IMR-90 (cell line): ENCODE results near the gene MTNR1B. TPM values are rescaled to one million over a fixed set of nuclear protein-coding genes. Genes with fewer than 3 reads are reported as not detected.

Source experiments
- ATAC-seq: fragments of 200-7000 bp; cut with Tn5 transposase; 2 replicates; pipeline ENCODE4 v1.9.1; 2020; ENCODE audit warnings: low read depth, mild to moderate bottlenecking, moderate library complexity
- BruUV-seq: library from RNA; stranded (reverse); fragments of 400-500 nt; replicated peaks from 2 replicates; lab custom pipeline; 2021; lab: Mats Ljungman, UMichigan
- CTCF ChIA-PET: fragments of 300-600 bp; formaldehyde crosslinking; extraction: SDS; loops from one replicate; lab custom pipeline; 2021; ENCODE audit warnings: antibody characterized with exemption; lab: Yijun Ruan, JAX
- POLR2A ChIA-PET: fragments of 300-600 bp; sonication (Branson Sonifier 250); formaldehyde crosslinking; loops from one replicate; lab custom pipeline; 2022; ENCODE audit warnings: antibody characterized with exemption; ENCODE audit not compliant: unreplicated experiment; lab: Charles Lee
- DNase-seq: peaks from one replicate; pipeline ENCODE4 v3.0.0; 2013
- H2AFZ ChIP-seq: replicated peaks from 2 replicates; pipeline ENCODE3; 2013; ENCODE audit warnings: low read length, mild to moderate bottlenecking; ENCODE audit not compliant: poor library complexity
- H2AK5ac ChIP-seq: 2 replicates; pipeline ENCODE4 v1.6.1; 2013; ENCODE audit warnings: low read depth, low read length, inconsistent platforms
- H2AK9ac ChIP-seq: replicated peaks from 2 replicates; pipeline ENCODE3; 2013; ENCODE audit warnings: mild to moderate bottlenecking, low read depth, low read length, moderate library complexity; ENCODE audit not compliant: poor library complexity
- H2BK120ac ChIP-seq: 2 replicates; pipeline ENCODE4 v1.6.1; 2013; ENCODE audit warnings: low read depth, low read length, inconsistent platforms
- H2BK15ac ChIP-seq: 3 replicates; pipeline ENCODE4 v1.6.1; 2013; ENCODE audit warnings: low read depth, low read length, inconsistent platforms
- H2BK20ac ChIP-seq: 2 replicates; pipeline ENCODE4 v1.6.1; 2013; ENCODE audit warnings: low read depth, mild to moderate bottlenecking, inconsistent platforms, low read length, moderate library complexity
- H2BK5ac ChIP-seq: 2 replicates; pipeline ENCODE4 v1.6.1; 2013; ENCODE audit warnings: mild to moderate bottlenecking, low read depth, low read length, inconsistent platforms; ENCODE audit not compliant: poor library complexity, severe bottlenecking
- H3K14ac ChIP-seq: replicated peaks from 2 replicates; pipeline ENCODE4 v1.6.1; 2013; ENCODE audit warnings: low read depth, low read length, inconsistent platforms
- H3K18ac ChIP-seq: 2 replicates; pipeline ENCODE4 v1.6.1; 2013; ENCODE audit warnings: low read depth, low read length, control low read depth
- H3K23ac ChIP-seq: 2 replicates; pipeline ENCODE4 v1.6.1; 2013; ENCODE audit warnings: low read depth, low read length, inconsistent platforms
- H3K27ac ChIP-seq: 2 replicates; pipeline ENCODE4 v1.5.1; 2013; ENCODE audit warnings: mild to moderate bottlenecking, control low read depth, low read length; ENCODE audit not compliant: insufficient read depth
- H3K27me3 ChIP-seq: 2 replicates; pipeline ENCODE4 v1.6.1; 2013; ENCODE audit warnings: low read length; ENCODE audit not compliant: control insufficient read depth, insufficient read depth
- H3K36me3 ChIP-seq: 2 replicates; pipeline ENCODE4 v1.6.1; 2013; ENCODE audit warnings: low read length, mixed read lengths; ENCODE audit not compliant: control insufficient read depth, insufficient read depth
- H3K4ac ChIP-seq: 2 replicates; pipeline ENCODE4 v1.6.1; 2013; ENCODE audit warnings: low read depth, low read length, inconsistent platforms
- H3K4me1 ChIP-seq: 2 replicates; pipeline ENCODE4 v1.6.1; 2013; ENCODE audit warnings: low read length, mixed read lengths; ENCODE audit not compliant: control insufficient read depth, insufficient read depth
- H3K4me2 ChIP-seq: 2 replicates; pipeline ENCODE4 v1.6.1; 2013; ENCODE audit warnings: low read depth, mild to moderate bottlenecking, control low read depth, low read length, moderate library complexity
- H3K4me3 ChIP-seq: 2 replicates; pipeline ENCODE4 v1.5.1; 2013; ENCODE audit warnings: low read depth, mild to moderate bottlenecking, control low read depth, low read length, moderate library complexity; ENCODE audit not compliant: insufficient read depth
- H3K56ac ChIP-seq: 2 replicates; pipeline ENCODE4 v1.6.1; 2013; ENCODE audit warnings: low read length, inconsistent platforms; ENCODE audit not compliant: insufficient read depth; ENCODE audit errors: extremely low read depth
- H3K79me1 ChIP-seq, 2 experiments: 2 replicates each; pipeline ENCODE4 v1.6.1; 2013; ENCODE audit warnings: low read length in 2 of 2, inconsistent platforms in 1 of 2, low read depth in 1 of 2
- H3K9ac ChIP-seq: 2 replicates; pipeline ENCODE4 v1.6.1; 2013; ENCODE audit warnings: low read depth, low read length, control low read depth
- H3K9me1 ChIP-seq: 2 replicates; pipeline ENCODE4 v1.6.1; 2013; ENCODE audit warnings: low read length, inconsistent platforms; ENCODE audit not compliant: insufficient read depth
- H3K9me3 ChIP-seq: 2 replicates; pipeline ENCODE4 v1.6.1; 2013; ENCODE audit warnings: low read length; ENCODE audit not compliant: control insufficient read depth, insufficient read depth
- H4K20me1 ChIP-seq: 2 replicates; pipeline ENCODE4 v1.6.1; 2013; ENCODE audit warnings: low read length, inconsistent platforms; ENCODE audit not compliant: insufficient read depth
- H4K5ac ChIP-seq: 2 replicates; pipeline ENCODE4 v1.6.1; 2013; ENCODE audit warnings: mild to moderate bottlenecking, low read depth, low read length, control low read depth
- H4K8ac ChIP-seq, 2 experiments: 2 replicates each; pipeline ENCODE4 v1.6.1; 2013; ENCODE audit warnings: low read depth in 2 of 2, low read length in 2 of 2, control low read depth in 1 of 2, inconsistent platforms in 1 of 2
- H4K91ac ChIP-seq: 2 replicates; pipeline ENCODE4 v1.6.1; 2013; ENCODE audit warnings: low read depth, low read length, inconsistent platforms; ENCODE audit not compliant: insufficient read depth
- BHLHE40 ChIP-seq: fragments of 150-350 bp; IDR thresholded peaks from 2 replicates; pipeline ENCODE4 v1.6.1; 2016; ENCODE audit warnings: mild to moderate bottlenecking, low read depth, low read length
- CHD1 ChIP-seq: IDR thresholded peaks from 2 replicates; pipeline ENCODE4 v1.6.1; 2012; ENCODE audit warnings: low read depth, low read length, improper control_type of control experiment
- ELK1 ChIP-seq: fragments of 150-350 bp; IDR thresholded peaks from 2 replicates; pipeline ENCODE4 v1.6.1; 2016; ENCODE audit warnings: low read depth, mild to moderate bottlenecking, low read length, moderate library complexity, borderline replicate concordance
- FOS ChIP-seq: fragments of 150-350 bp; IDR thresholded peaks from 2 replicates; pipeline ENCODE4 v1.6.1; 2016; ENCODE audit warnings: low read depth, low read length
- MAFK ChIP-seq: IDR thresholded peaks from 2 replicates; pipeline ENCODE4 v1.6.1; 2012; ENCODE audit warnings: low read depth, low read length, improper control_type of control experiment
- MAZ ChIP-seq: IDR thresholded peaks from 2 replicates; pipeline ENCODE4 v1.6.1; 2012; ENCODE audit warnings: low read depth, mild to moderate bottlenecking, low read length, improper control_type of control experiment, moderate library complexity, borderline replicate concordance
- NFE2L2 ChIP-seq: fragments of 150-350 bp; IDR thresholded peaks from 2 replicates; pipeline ENCODE4 v1.6.1; 2016; ENCODE audit warnings: low read depth, mild to moderate bottlenecking, low read length
- RAD21 ChIP-seq: IDR thresholded peaks from 2 replicates; pipeline ENCODE4 v1.6.1; 2012; ENCODE audit warnings: low read length, improper control_type of control experiment
- SMC3 ChIP-seq: fragments of 150-350 bp; IDR thresholded peaks from 2 replicates; pipeline ENCODE4 v1.6.1; 2016; ENCODE audit warnings: low read depth, mild to moderate bottlenecking, antibody characterized with exemption, low read length, moderate library complexity
- USF2 ChIP-seq: fragments of 150-350 bp; IDR thresholded peaks from 2 replicates; pipeline ENCODE4 v1.6.1; 2017; ENCODE audit warnings: mild to moderate bottlenecking, antibody characterized with exemption, low read length, low read depth
- WGBS, 2 experiments: methylation state at CpG; one replicate each; pipeline versions ENCODE4 v1.1.5 to v1.1.7; 2013; ENCODE audit warnings: missing lambda C conversion rate in 2 of 2; ENCODE audit not compliant: insufficient read length in 1 of 2; ENCODE audit errors: extremely low coverage in 2 of 2; 5-methylcytosine and 5-hydroxymethylcytosine counted together
- dilution Hi-C: fragments of 300-500 bp; cut with HindIII; formaldehyde crosslinking; loops from one replicate; pipeline ENCODE4 v1.14.3; 2018; ENCODE audit warnings: low sequenced_read_pairs; ENCODE audit not compliant: unreplicated experiment
- in situ Hi-C: fragments of 300-500 bp; cut with MboI; formaldehyde crosslinking; loops from 3 replicates; pipeline ENCODE4 v1.14.3; 2019; ENCODE audit warnings: low sequenced_read_pairs, inconsistent platforms, mixed read lengths
- intact Hi-C: fragments of 100-400 bp; cut with micrococcal nuclease; formaldehyde crosslinking; loops from 2 replicates; pipeline ENCODE4 v1.10.0; 2022
- polyA plus RNA-seq, 3 experiments: library from polyadenylated mRNA; depleted of rRNA; stranded (reverse); fragments of >200 nt; gene quantifications; 2 replicates each; pipeline ENCODE4 v1.2.3, GENCODE V29; 2012; ENCODE audit warnings: low replicate concordance in 1 of 3
- total RNA-seq: library from RNA; depleted of rRNA; stranded (reverse); fragments of >200 nt; gene quantifications from 2 replicates; pipeline ENCODE4 v1.2.3, GENCODE V29; 2012

The MTNR1B gene
- total and polyA plus RNA-seq, 2 of the 4 experiments (the other 2 are of a cell fraction): under 0.01 to 0.07 TPM

- no peak overlapping the region for H3K9ac ChIP-seq
- H3K14ac ChIP-seq: no peak overlapping the region
- ChIA-PET CTCF (interaction anchor here (1.0 kb wide), 1 partner anchor 77 kb away, joined by 4 read pairs; no protein-coding TSS in a partner anchor), POLR2A (no interaction called here)
- no peak overlapping the region for H3K56ac ChIP-seq
- dilution Hi-C loops: no loop called here
- H3K36me3 ChIP-seq: no peaks in the 10 kb centered on the region
- intact Hi-C loops: no loop called here
- no peaks in the 10 kb centered on the region for H3K9me3 ChIP-seq
- H3K4me2 ChIP-seq: no peak overlapping the region
- WGBS, 2 experiments: no CpG with 5 or more reads among the region's 2 CpGs
- in situ Hi-C loops: no loop called here
- BruUV-seq: no TSS peak
- no peak overlapping the region for H2BK20ac ChIP-seq
- no peak for ATAC-seq
- no peaks in the 10 kb centered on the region for H3K27me3 ChIP-seq
- TF ChIP-seq BHLHE40 (no peak), MAFK (no peak), CHD1 (no peak), MAZ (no peak), FOS (no peak), SMC3 (no peak), RAD21 (no peak), NFE2L2 (no peak), ELK1 (no peak), USF2 (no peak)
- no peak overlapping the region for H3K4ac ChIP-seq
- H3K27ac ChIP-seq: no peak overlapping the region
- H4K8ac ChIP-seq: no peak overlapping the region
- H2BK15ac ChIP-seq: no peak overlapping the region
- H3K4me1 ChIP-seq: peaks cover 5% of the 10 kb centered on the region
- no peak for DNase-seq
- H3K9me1 ChIP-seq: peaks cover 3% of the 10 kb centered on the region
- no peak overlapping the region for H3K23ac ChIP-seq
- H3K4me3 ChIP-seq: no peak overlapping the region
- H3K79me1 ChIP-seq: no peaks in the 10 kb centered on the region
- H2AK9ac ChIP-seq: no peak overlapping the region
- H2BK120ac ChIP-seq: no peak overlapping the region
- no peaks in the 10 kb centered on the region for H4K20me1 ChIP-seq
- H4K5ac ChIP-seq: no peak overlapping the region
- no peak overlapping the region for H2AFZ ChIP-seq
- H2AK5ac ChIP-seq: no peak overlapping the region
- no peak overlapping the region for H3K18ac ChIP-seq
- H4K91ac ChIP-seq: no peak overlapping the region
- no peak overlapping the region for H2BK5ac ChIP-seq
Measured at GRCh38 chr11:92977401-92977800, 8.0 kb downstream of the MTNR1B start.
